ENCODE data around the gene LPP. TPM values are rescaled to one million over a fixed set of nuclear protein-coding genes. Genes with fewer than 3 reads are reported as not detected.

LPP gene
- polyA plus RNA-seq, 3 donors, result 14.1 to 23.2 (median 15.3) TPM

DNA sequence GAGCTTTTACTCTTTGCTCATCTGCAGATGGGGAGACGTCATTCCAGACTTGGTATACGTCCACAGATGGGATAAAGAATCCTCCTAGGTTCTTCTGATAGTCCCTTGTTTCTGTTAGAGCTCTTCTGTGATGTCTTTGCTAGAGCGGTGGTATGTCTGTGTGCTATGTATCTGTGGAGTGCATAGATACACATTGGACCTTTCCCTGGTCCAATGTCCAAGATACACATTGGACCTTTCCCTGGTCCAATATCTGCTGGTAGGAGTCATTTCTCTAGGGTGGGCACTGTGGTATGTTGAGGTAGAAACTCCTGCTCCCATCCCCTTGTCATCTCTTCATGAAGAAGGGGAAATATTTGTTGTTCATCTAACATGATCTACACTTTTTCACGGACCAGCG, 47.5 kb upstream of the LPP start:
- H2AFZ ChIP-seq (ENCODE audit: insufficient read depth, low read depth, low read length, poor library complexity, severe bottlenecking), result no peak overlapping the region
- no peaks in the 10 kb centered on the region for H3K79me2 ChIP-seq (ENCODE audit: insufficient read depth, low read length)
- H3K27ac ChIP-seq (ENCODE audit: low read depth in 1 of 2, low read length in 2 of 2), result no peak overlapping the region
- H3K9me3 ChIP-seq (replicated peaks in 1 of 2; ENCODE audit: control insufficient read depth in 1 of 2, insufficient read depth in 1 of 2, low read length in 2 of 2), result no peaks in the 10 kb centered on the region
- H3K9ac ChIP-seq (ENCODE audit: insufficient read depth, low read length, poor library complexity, severe bottlenecking), result no peak overlapping the region
- H3K4me3 Mint-ChIP-seq, result no peak overlapping the region
- H3K4me1 Mint-ChIP-seq, result peaks cover 1% of the 10 kb centered on the region
- H3K36me3 ChIP-seq (replicated peaks in 1 of 2; ENCODE audit: control insufficient read depth in 1 of 2, insufficient read depth in 2 of 2, low read length in 2 of 2), result no peaks in the 10 kb centered on the region
- peaks cover 0 to 3% (median 0%) of the 10 kb centered on the region in 3 donors for H3K27me3 Mint-ChIP-seq (ENCODE audit: low read depth in 3 of 3)
- intact Hi-C loops (cut with micrococcal nuclease), result no loop called here
- H3K4me3 ChIP-seq (replicated peaks in 1 of 3; ENCODE audit: low read depth in 2 of 3, low read length in 3 of 3), result no peak overlapping the region
- peaks cover 0 to 1% (median 0%) of the 10 kb centered on the region in 7 donors for H3K9me3 Mint-ChIP-seq
- H3K36me3 Mint-ChIP-seq, result no peaks in the 10 kb centered on the region
- TF ChIP-seq, protein P1, sequence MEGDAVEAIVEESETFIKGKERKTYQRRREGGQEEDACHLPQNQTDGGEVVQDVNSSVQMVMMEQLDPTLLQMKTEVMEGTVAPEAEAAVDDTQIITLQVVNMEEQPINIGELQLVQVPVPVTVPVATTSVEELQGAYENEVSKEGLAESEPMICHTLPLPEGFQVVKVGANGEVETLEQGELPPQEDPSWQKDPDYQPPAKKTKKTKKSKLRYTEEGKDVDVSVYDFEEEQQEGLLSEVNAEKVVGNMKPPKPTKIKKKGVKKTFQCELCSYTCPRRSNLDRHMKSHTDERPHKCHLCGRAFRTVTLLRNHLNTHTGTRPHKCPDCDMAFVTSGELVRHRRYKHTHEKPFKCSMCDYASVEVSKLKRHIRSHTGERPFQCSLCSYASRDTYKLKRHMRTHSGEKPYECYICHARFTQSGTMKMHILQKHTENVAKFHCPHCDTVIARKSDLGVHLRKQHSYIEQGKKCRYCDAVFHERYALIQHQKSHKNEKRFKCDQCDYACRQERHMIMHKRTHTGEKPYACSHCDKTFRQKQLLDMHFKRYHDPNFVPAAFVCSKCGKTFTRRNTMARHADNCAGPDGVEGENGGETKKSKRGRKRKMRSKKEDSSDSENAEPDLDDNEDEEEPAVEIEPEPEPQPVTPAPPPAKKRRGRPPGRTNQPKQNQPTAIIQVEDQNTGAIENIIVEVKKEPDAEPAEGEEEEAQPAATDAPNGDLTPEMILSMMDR (IDR thresholded peaks at IDR 0.05), result no peak
- H3K27me3 ChIP-seq (ENCODE audit: control insufficient read depth in 2 of 2, insufficient read depth in 2 of 2, low read length in 2 of 2), result no peaks in the 10 kb centered on the region
- H4K20me1 ChIP-seq (ENCODE audit: insufficient read depth, low read length), result no peaks in the 10 kb centered on the region
- no peaks in the 10 kb centered on the region for H3K4me1 ChIP-seq (ENCODE audit: control insufficient read depth in 1 of 2, insufficient read depth in 2 of 2, low read length in 2 of 2)
- H3K27ac Mint-ChIP-seq, result no peak overlapping the region
- DNase-seq, result no peak
- H3K4me2 ChIP-seq (replicated peaks; ENCODE audit: extremely low read depth, low read length, poor library complexity, severe bottlenecking), result no peak overlapping the region
- 95% methylated on average over 4 of the region's 5 CpGs for WGBS (ENCODE audit: insufficient coverage)

DNA sequence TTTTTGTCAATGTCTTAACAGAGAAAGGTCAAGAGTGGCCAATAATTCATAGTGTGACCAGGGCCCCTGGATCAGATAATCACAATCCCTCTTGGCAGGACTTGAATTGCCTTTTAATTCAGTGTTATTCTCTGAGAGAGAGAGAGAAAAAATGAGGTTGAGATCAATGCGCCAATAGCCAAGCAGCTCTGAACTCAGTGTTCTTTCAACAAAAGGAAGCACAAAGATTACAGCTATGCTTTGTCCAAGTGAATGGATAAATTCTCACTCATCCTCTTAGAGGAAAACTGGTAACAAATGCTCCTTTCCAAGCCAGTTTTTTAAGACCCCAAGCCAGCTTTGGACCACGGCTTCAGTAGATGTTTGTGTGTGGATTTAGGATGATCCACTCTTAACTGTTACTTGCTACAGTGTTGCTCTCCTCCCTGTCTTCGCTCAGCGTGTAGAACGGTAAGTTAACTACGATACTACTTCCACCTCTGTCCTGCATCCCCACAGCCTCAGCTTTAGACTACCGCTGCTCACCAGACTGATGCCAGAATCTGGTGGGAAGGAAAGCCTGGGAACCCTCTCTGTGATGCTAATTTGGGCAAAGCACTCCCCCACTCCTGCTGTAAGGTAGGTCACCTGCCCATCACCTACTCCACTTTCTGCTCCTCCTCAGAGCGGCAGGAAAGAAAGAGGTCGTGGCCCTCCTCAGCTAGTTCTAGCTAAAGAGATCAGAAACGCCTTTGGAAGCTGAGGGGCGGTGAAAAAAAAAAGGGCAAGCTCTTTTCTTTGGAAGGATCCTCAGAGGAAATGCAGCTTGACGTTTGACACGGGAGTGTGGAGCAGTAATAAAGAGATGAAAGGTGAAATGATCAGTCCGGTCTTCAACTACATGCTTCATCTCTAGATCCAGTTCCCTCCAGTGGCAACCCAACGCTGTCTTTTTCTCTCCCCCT, 46.8 kb upstream of the LPP start:
- no peaks in the 10 kb centered on the region for H3K9me3 Mint-ChIP-seq
- intact Hi-C loops (cut with micrococcal nuclease), result no loop called here
- H3K4me1 Mint-ChIP-seq, result peaks cover 1% of the 10 kb centered on the region
- Histone ChIP-seq H3K9me3 (replicated peaks in 1 of 2; ENCODE audit: control insufficient read depth in 1 of 2, insufficient read depth in 1 of 2, low read length in 2 of 2) (no peaks in the 10 kb centered on the region), H3K36me3 (replicated peaks in 1 of 2; ENCODE audit: control insufficient read depth in 1 of 2, insufficient read depth in 2 of 2, low read length in 2 of 2) (no peaks in the 10 kb centered on the region), H3K27ac (ENCODE audit: low read depth in 1 of 2, low read length in 2 of 2) (no peak overlapping the region), H3K79me2 (ENCODE audit: insufficient read depth, low read length) (no peaks in the 10 kb centered on the region), H3K4me3 (replicated peaks in 1 of 3; ENCODE audit: low read depth in 2 of 3, low read length in 3 of 3) (no peak overlapping the region), H2AFZ (ENCODE audit: insufficient read depth, low read depth, low read length, poor library complexity, severe bottlenecking) (no peak overlapping the region), H3K4me1 (ENCODE audit: control insufficient read depth in 1 of 2, insufficient read depth in 2 of 2, low read length in 2 of 2) (no peaks in the 10 kb centered on the region), H3K9ac (ENCODE audit: insufficient read depth, low read length, poor library complexity, severe bottlenecking) (no peak overlapping the region), H3K4me2 (replicated peaks; ENCODE audit: extremely low read depth, low read length, poor library complexity, severe bottlenecking) (no peak overlapping the region), H3K27me3 (ENCODE audit: control insufficient read depth in 2 of 2, insufficient read depth in 2 of 2, low read length in 2 of 2) (no peaks in the 10 kb centered on the region), H4K20me1 (ENCODE audit: insufficient read depth, low read length) (no peaks in the 10 kb centered on the region)
- H3K4me3 Mint-ChIP-seq, result no peak overlapping the region
- TF ChIP-seq, protein P1 (IDR thresholded peaks at IDR 0.05), result no peak
- DNase-seq, result no peak
- H3K27me3 Mint-ChIP-seq (ENCODE audit: low read depth in 3 of 3), result peaks cover 0 to 3% (median 0%) of the 10 kb centered on the region in 3 donors
- H3K36me3 Mint-ChIP-seq, result no peaks in the 10 kb centered on the region
- WGBS (ENCODE audit: insufficient coverage), result no CpG with 5 or more reads among the region's 15 CpGs
- H3K27ac Mint-ChIP-seq, result no peak overlapping the region

All from CD14-positive monocyte (primary cell).